ENCODE results near the gene MARK3. TPM values are rescaled to one million over a fixed set of nuclear protein-coding genes. Genes with fewer than 3 reads are reported as not detected.

MARK3 gene
- total and polyA plus RNA-seq, 2 of the 13 experiments (the other 11 are each of a cell fraction or from before 2014, with no cell fraction given): 47.7 to 56.6 TPM

- TF ChIP-seq, protein P1, sequence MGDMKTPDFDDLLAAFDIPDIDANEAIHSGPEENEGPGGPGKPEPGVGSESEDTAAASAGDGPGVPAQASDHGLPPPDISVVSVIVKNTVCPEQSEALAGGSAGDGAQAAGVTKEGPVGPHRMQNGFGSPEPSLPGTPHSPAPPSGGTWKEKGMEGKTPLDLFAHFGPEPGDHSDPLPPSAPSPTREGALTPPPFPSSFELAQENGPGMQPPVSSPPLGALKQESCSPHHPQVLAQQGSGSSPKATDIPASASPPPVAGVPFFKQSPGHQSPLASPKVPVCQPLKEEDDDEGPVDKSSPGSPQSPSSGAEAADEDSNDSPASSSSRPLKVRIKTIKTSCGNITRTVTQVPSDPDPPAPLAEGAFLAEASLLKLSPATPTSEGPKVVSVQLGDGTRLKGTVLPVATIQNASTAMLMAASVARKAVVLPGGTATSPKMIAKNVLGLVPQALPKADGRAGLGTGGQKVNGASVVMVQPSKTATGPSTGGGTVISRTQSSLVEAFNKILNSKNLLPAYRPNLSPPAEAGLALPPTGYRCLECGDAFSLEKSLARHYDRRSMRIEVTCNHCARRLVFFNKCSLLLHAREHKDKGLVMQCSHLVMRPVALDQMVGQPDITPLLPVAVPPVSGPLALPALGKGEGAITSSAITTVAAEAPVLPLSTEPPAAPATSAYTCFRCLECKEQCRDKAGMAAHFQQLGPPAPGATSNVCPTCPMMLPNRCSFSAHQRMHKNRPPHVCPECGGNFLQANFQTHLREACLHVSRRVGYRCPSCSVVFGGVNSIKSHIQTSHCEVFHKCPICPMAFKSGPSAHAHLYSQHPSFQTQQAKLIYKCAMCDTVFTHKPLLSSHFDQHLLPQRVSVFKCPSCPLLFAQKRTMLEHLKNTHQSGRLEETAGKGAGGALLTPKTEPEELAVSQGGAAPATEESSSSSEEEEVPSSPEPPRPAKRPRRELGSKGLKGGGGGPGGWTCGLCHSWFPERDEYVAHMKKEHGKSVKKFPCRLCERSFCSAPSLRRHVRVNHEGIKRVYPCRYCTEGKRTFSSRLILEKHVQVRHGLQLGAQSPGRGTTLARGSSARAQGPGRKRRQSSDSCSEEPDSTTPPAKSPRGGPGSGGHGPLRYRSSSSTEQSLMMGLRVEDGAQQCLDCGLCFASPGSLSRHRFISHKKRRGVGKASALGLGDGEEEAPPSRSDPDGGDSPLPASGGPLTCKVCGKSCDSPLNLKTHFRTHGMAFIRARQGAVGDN (CRISPR knock-in tag; IDR thresholded peaks at IDR 0.05): peak; percentile 35; the same call in 1 of the 2 replicates
- TF ChIP-seq, protein P2, sequence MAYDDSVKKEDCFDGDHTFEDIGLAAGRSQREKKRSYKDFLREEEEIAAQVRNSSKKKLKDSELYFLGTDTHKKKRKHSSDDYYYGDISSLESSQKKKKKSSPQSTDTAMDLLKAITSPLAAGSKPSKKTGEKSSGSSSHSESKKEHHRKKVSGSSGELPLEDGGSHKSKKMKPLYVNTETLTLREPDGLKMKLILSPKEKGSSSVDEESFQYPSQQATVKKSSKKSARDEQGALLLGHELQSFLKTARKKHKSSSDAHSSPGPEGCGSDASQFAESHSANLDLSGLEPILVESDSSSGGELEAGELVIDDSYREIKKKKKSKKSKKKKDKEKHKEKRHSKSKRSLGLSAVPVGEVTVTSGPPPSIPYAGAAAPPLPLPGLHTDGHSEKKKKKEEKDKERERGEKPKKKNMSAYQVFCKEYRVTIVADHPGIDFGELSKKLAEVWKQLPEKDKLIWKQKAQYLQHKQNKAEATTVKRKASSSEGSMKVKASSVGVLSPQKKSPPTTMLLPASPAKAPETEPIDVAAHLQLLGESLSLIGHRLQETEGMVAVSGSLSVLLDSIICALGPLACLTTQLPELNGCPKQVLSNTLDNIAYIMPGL (CRISPR knock-in tag; IDR thresholded peaks at IDR 0.05; ENCODE audit: borderline replicate concordance in 1 of 2, low read depth in 1 of 2): peak in 1 of 2 experiments; percentile 46; a peak in 1 of 4 replicates
- TF ChIP-seq POLR2G (IDR thresholded peaks at IDR 0.05; ENCODE audit: low read depth, low read length): peak; percentile 29; the same call in 1 of the 2 replicates
- TF ChIP-seq, protein P3, sequence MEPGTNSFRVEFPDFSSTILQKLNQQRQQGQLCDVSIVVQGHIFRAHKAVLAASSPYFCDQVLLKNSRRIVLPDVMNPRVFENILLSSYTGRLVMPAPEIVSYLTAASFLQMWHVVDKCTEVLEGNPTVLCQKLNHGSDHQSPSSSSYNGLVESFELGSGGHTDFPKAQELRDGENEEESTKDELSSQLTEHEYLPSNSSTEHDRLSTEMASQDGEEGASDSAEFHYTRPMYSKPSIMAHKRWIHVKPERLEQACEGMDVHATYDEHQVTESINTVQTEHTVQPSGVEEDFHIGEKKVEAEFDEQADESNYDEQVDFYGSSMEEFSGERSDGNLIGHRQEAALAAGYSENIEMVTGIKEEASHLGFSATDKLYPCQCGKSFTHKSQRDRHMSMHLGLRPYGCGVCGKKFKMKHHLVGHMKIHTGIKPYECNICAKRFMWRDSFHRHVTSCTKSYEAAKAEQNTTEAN (CRISPR knock-in tag; conservative IDR thresholded peaks at IDR 0.05): no peak
- no peak for TF ChIP-seq DMAP1 (CRISPR knock-in tag; IDR thresholded peaks at IDR 0.05)
- no peak for TF ChIP-seq PLRG1 (conservative IDR thresholded peaks at IDR 0.05)
- peak; percentile 32; the same call in 1 of the 2 replicates for TF ChIP-seq ZNF609 (CRISPR knock-in tag; IDR thresholded peaks at IDR 0.05; ENCODE audit: borderline replicate concordance)
- TF ChIP-seq ZNF556 (CRISPR knock-in tag; IDR thresholded peaks at IDR 0.05; ENCODE audit: borderline replicate concordance): 0 out of 2 replicates have a peak, but pooled peaks have one; percentile 16
- TF ChIP-seq TBX2 (CRISPR knock-in tag; IDR thresholded peaks at IDR 0.05; ENCODE audit: borderline replicate concordance): peak; percentile 35; the same call in 1 of the 2 replicates
- TF ChIP-seq ZNF773 (CRISPR knock-in tag; IDR thresholded peaks at IDR 0.05; ENCODE audit: borderline replicate concordance): no peak
- peak; percentile 87 for TF ChIP-seq HNF4A (CRISPR knock-in tag; IDR thresholded peaks at IDR 0.05)
- 0 out of 2 replicates have a peak, but pooled peaks have one; percentile 51 for TF ChIP-seq MTA1 (CRISPR knock-in tag; IDR thresholded peaks at IDR 0.05; ENCODE audit: borderline replicate concordance)
- TF ChIP-seq NR2C2 (CRISPR knock-in tag; IDR thresholded peaks at IDR 0.05; ENCODE audit: borderline replicate concordance): 0 out of 2 replicates have a peak, but pooled peaks have one; percentile 25
Observed at GRCh38 chr14:103378038-103378854, 7.0 kb upstream of the MARK3 start (continued).
